Ureter (tissue), 1 donor: Measurements from ENCODE around the gene STARD5. TPM values are rescaled to one million over a fixed set of nuclear protein-coding genes. Genes with fewer than 3 reads are reported as not detected.

Experiments used
- DNase-seq: peaks from one replicate; pipeline ENCODE4 v3.0.0-alpha.2; 2020; ENCODE audit warnings: low spot score
- total RNA-seq: library from RNA; stranded (reverse); gene quantifications from one replicate; pipeline ENCODE4 v1.2.4, GENCODE V29; 2023
- donor health status: DM: yes; HTN: yes; CAD: no.

STARD5 gene
- total RNA-seq, 1 donor from 2014 or later, result 17.5 TPM

DNA sequence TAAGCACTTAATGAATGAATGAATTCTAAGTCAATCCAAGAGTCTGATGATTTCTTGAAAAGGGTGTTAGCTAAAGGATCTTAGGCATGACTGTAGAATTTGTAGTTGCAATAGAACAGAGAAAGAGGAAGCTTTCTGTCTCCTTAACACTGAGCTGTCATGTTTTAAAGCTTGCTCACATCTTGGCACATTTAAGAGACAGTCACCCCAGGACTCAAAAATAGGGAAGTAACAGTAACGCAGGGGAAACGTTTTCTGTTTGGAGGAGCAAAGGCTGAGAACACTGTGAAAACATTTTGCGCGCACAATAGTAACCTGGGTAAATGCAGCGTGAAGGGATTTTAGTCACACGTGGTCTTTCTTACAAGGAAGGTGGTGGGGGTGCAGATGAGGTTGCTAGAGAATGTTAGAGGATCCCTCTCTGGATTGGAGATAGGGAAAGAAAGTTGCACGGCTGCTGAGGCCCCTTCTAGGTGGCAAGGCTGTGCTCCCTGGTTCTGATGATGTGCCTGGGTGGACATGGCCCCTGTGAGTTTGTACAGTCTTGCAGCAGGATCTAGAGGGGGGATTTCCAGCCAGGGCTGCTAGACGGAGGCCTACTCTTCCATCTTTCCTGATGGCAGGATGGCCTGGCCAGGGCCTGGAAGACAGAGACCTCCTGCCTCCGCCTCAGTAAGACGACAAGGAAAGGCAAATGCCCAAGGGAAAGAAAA is 12.0 kb downstream of the STARD5 start:
- no peak for DNase-seq

DNA sequence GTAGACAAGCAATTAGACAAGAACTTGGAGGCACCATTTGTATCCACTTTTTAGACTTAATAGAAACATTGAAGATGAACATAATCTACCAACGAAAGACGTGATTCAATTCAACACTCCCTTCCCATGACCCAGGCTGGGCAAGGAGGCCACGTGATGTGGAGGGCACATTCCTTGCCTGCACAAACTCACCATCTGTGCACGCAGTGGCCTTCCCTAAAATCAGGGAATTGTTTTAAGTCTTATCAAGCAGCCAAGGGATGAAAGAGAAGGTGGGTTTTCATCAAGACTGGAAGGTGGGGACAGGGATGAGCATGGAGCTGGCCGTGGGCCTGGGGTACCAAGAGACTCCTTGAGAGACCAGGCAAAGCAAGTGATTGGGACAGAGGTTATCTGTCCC is 13.5 kb downstream of the STARD5 start:
- DNase-seq, result no peak

GRCh38 chr15:81309647-81310450 is 14.1 kb downstream of the STARD5 start:
- DNase-seq, result no peak

DNA sequence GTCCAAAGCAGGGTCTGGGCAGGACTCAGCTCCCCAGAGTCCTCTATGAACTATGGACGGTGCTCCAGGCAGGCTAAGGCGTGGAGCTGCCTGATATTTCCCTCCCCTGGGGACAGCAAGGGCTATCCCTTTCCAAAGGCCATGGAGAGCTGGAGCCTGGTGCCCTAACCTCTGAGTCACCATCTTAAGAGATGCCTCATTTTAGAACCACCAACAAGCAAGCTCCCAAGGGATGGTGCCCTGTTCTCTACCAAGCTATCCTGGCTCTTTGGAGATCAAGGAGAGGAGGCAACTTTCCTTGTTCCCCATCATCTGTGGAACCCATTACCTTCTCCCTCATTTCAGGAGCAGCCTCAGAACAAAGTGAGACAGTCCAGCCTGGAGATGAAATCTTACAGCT is 15.7 kb downstream of the STARD5 start:
- DNase-seq, result no peak

DNA sequence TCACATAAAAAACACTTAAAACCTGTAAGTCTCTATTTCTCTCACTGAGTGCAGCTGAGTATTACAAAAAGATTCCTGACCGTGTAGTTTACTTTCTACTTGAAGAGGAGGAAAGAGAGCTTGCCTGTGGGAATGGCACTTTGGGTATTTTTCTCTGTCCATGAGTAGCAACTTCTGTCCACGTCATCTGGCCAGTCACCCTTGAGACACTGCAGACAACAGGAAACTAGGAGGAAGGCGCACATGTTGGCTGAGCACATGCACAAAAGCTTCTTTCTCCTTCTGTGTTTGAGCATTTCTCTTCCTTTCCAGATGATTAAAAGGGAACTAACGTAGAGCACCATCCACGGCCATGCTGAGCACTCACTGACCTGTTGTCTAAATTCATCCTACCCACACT is 19.7 kb downstream of the STARD5 start:
- no peak for DNase-seq

- peak; percentile 75 for DNase-seq
These were observed 20.4 kb downstream of the STARD5 start for GRCh38 chr15:81303244-81304225.

GRCh38 chr15:81302701-81303109 is 21.2 kb downstream of the STARD5 start:
- DNase-seq, result no peak

DNA sequence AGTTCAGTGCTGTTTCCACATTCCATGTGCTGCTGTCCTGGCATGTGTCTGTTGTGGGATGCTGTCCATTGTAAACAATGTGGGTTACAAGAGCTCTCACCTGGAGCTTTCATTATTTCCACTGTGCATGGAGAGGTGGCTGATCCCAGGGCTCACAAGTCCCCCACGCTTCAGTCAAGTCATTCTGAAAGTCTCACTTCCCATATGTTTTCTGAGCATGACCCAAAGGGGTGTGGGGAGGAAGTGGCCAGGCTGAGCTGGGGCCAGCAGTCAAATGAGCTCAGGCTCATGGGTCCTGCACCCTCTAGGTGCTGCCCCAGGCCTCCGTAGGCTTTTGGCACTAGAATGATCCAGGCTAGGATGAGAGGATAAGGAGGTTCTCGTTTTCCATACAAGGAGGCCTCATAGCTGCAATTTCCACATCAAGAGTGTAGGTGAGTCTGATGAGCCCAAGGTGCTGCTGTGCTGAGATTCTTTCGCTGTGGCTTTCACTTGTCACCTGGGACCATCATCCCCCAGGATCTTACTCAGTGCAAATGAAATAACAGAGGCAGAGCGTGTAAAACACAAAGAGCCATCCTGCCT is 22.0 kb downstream of the STARD5 start:
- no peak for DNase-seq

DNA sequence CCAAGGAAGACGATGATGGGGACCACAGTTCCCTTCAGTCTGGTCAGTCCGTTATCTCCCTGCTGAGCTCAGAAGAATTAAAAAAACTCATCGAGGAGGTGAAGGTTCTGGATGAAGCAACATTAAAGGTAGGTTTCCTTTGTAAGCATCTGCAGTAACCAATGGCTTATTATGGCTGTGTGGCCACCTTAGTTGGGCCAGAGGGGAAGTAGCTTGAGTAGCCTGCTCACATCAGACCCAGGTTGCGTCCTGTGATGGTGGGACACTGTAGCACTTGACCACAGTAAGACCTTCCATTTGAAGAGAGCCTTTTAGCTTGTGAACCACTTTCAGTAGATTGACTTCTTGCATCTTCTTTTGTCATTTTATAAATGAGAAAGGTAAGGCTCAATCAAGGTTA is 22.6 kb downstream of the STARD5 start:
- no peak for DNase-seq

- DNase-seq, result no peak
These were observed 24.2 kb downstream of the STARD5 start for GRCh38 chr15:81299630-81300273.

DNA sequence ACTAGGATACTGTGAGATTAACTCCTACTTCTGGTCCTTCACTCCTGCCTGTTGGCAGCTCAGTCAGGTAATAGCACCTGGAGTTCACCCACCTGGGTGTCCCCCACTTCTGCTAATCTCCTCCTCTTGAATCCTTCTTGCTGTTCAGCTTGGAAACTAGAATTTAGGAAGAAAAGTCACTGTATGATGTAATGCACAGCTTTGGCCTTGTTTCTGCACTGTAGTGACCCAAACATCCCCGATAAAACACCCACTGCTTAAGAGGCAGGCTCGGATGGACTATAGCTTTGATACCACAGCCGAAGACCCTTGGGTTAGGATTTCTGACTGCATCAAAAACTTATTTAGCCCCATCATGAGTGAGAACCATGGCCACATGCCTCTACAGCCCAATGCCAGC is 24.8 kb downstream of the STARD5 start:
- DNase-seq, result no peak

GRCh38 chr15:81298611-81299010 is 25.3 kb downstream of the STARD5 start:
- DNase-seq, result no peak

- DNase-seq, result no peak
These were observed 26.1 kb downstream of the STARD5 start for GRCh38 chr15:81297603-81298575.

- no peak for DNase-seq
These were observed 26.8 kb downstream of the STARD5 start for GRCh38 chr15:81297147-81297572.

DNA sequence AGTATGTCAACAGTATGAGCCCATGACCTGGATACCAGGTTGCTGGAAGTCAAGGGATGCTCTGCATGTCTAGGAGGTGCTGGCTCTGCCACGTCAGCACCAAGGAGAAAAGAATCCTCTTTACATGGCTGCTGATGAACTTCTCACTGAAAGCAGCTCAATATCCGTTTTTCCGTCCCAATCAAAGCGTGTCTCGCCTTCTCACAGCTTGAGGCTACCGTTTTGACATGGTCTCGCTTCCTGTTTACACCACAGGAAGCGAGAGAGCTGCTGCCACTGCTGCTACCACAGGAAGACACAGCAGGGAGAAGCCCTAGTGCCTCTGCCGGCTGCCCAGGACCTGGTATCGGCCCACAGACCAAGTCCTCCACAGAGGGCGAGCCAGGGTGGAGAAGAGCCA is 27.3 kb downstream of the STARD5 start:
- DNase-seq, result no peak

DNA sequence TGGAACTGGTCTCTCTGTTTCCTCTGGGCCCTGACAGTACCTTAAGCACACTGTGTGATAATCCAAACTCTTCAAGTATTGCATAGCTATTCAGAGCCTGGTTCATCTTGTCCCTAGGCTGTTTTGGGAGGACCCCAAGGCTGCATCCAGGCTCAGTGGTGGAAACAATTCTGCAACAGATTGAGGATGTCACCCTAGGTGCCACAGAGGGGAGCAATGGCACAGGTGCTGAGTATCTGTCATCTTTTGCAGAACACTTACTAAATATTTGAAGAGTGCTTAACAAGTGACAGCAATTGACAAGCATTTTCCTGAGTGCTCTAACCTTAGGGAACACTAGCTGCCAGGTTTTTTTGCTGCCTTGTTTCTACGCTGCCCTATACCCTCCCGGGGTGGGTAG is 27.8 kb downstream of the STARD5 start:
- DNase-seq, result no peak

- DNase-seq, result no peak
These were observed 28.3 kb downstream of the STARD5 start for GRCh38 chr15:81295486-81296121.

DNA sequence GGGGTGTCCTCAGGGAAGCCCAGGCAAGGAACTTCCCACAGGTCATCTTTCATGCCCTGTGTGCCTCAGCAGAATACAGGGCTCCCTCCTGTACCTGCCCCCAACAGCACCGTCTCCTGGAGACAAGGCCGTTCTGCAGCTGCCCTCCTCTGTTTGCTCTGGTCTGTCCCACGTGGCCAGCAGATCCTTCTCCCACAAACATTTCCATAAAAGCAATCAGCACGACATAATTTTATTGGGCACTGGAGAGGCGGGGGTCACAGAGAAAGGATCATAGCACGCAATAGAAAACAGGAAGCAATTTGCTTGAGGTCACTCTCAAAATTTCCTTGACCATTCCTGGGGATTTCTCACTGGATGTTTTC is 29.4 kb downstream of the STARD5 start:
- DNase-seq, result no peak

DNA sequence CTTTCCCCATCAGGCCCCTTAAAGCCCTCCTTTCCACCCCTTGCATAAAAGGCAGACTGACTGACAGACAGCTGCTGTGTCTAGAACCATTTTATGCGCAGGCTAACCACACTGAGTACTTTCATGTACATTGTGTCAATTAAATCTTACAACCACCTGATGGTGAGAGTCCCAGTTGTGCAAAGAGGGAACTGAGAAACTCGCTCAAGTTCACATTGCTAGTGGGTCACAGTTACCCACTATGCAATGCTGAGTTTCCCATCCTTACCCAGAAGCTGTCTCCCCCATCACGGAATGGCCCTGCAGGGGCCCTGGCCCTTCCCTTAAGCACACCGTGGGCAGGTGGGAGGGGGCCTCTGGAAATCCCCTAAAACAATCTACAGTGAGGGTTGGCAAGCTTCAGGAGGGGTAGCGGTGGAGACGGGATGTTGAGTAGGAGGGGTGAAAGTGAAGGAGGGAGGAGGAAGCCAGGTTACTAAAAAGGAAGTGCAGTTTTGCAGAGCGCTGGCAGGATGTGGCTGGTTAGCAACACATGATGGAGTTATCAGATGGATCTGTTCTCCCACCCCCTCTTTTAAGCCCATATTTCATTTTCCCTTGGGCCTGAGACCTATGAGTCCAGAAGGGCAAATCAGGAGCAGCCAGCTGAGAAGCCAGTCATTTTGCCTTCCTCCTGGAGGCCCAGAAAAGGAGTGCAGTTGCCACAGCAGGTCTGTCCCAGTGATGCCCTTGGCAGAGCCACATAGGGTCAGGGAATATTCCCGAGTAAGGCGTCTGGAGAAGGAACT is 30.0 kb downstream of the STARD5 start:
- DNase-seq, result no peak
